Kidney tubule cell (primary cell): ENCODE data around the gene GPC1.

ENCODE experiments used
- DNase-seq: peaks from one replicate; pipeline ENCODE4 v3.0.0-alpha.2; 2018; ENCODE audit warnings: low spot score

GPC1 gene

DNA sequence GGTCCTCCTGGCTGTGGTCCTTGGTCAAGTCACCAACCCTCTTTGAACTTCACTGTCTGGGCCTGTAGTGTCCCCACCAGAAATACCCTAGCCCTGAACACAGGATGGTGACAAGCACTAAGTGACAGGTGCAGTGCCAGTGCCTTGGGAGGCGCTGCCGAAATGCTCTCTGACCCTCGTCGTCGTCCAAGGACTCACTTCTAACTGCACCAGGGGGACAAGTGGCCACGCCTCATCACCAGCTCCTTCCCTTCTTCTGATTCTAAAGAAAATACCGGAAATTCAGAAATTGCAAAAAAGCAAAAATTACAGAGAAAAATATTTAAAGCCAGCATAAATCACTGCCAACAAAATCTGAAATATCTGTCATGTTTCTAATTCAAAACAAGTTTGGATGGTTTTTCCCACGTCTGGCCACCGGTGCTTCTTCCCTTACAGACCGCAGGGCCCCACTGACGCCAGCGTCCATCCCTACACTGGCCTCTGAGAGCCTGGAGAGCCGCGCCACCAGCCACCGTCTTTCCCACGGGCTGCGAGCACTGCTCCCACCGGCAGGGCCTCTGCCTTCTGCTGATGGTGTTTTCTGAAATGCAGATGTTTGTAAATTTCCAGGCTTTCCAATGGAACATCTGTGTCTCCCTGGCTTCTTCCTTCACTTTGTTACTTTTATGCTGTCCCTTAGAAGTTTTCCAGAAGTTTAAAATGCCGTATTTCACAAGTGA is 37.4 kb upstream of the GPC1 start:
- DNase-seq = no peak

DNA sequence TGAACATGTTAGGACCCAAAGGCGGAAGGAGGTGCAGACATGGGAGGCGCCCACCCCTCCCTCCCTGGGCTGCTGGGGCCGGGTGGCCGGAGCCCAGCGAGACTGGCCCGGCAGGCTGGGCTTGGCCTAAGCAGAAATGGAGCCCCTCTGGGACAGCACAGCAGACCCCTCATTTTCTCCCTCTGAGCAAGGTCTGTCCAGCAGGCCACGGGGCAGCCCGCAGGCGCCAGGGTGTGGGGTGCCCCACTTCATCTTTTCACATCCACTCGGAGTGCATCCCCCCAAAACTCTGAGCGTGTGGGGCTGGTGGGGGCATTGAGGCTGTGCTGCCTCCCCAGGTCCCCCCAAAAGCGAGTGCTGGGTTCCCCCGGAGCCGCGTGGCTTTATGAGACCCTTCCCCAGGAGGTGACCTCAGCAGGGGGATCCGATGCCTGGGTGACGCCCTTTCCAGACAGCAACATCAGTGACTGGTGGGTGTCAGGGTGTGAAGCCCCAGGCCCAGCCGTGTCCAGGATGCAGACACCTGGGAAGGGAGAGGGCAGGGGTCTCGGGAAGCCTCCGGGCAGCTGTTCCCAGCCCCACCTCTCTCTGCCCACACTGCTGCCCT is 36.7 kb upstream of the GPC1 start:
- no peak for DNase-seq

DNA sequence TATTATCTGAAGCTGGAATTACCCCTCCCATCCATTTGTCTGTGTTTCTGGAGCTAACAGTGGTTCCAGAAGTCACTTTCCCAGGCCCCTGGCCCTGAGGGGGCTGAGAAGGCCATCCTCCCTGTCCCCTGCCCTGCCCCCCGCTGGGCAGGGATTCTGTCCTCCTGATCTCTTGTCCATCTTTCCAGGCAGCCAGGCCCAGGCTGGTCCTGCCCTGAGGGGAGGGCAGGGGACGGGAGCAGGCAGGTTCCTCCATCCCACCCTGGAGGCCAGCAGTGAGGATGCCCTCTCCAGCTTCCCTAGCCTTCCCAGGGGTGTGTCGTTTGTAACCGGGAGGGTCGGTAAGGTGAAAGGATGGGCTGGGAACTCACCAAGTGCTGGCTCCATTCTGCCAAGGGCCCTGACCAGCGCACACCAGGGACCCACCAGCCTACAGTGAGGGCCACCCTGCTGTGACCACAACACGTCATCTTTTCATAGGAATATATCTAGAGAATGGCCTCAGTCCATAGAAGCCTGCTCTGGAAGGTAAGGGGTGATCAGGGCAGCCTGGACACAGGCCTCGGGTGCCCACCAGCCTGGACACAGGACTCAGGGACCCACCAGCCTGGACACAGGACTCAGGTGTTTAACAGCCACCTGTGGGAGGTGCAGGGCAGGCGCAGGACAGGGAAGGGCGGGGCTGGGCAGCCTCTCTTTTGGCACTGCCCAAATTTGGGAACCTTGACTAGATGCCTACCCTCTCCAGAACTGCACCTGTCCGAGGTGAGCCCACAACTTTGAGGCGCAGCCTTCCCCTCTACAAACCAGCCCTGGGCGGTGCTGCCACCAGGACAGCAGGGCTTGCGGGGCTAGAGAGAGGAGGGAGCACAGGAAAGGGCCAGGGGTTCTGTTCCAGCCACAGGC is 35.8 kb upstream of the GPC1 start:
- DNase-seq = no peak

DNA sequence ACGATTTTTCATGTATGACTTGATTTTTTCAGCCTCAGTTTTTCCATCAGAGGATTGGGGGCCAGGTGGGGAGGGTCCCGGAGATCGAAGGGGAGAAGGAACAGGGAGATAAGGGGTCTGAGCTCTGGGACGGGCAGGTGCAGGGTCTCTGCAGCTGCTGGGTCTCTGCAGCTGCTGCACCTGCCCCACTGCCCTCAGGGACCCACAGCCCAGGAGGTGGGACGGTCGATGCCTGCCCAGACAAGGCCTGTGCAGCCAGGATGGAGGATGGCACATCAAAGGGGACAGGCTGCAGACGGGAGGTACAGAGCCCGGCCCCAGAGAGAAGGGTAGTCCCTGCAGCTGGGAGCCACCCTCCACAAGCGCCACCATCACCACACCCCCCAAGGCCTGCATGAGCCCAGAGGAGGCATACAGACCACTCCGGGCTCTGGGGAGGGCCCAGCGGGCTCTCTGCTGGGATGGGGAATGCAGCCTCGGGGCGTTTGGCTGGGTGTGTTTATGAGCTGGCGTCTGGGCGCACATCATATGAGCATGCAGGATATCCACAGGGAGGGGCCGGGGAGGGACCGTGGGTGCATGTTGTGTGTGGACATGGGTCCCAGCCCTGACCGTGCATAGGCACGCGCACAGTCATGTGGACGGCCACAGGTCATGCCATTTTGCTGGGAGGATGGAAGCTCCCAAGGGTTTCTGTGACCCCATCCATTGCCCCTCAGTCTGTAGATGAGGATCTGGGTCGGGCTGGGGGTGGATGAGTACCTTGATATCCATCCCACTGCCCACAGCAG is 34.9 kb upstream of the GPC1 start:
- no peak for DNase-seq

DNA sequence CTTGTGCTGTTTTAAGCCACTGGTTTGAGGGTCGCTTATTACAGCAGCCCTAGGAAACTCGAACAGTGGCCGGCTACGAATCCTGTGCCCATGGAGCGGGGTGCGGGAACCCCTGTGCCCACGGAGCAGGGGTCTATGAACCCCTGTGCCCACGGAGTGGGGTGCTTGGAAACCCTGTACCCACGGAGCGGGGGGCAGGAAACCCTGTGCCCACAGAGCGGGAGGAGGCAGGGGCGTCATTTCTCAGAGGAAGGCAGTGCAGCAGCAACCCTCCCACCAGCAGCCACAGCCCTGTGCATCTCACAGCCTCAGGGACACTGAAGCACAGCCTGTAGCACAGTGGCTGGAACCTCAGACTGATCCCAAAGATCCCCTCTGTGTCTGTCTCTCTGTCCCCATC is 34.2 kb upstream of the GPC1 start:
- no peak for DNase-seq

DNA sequence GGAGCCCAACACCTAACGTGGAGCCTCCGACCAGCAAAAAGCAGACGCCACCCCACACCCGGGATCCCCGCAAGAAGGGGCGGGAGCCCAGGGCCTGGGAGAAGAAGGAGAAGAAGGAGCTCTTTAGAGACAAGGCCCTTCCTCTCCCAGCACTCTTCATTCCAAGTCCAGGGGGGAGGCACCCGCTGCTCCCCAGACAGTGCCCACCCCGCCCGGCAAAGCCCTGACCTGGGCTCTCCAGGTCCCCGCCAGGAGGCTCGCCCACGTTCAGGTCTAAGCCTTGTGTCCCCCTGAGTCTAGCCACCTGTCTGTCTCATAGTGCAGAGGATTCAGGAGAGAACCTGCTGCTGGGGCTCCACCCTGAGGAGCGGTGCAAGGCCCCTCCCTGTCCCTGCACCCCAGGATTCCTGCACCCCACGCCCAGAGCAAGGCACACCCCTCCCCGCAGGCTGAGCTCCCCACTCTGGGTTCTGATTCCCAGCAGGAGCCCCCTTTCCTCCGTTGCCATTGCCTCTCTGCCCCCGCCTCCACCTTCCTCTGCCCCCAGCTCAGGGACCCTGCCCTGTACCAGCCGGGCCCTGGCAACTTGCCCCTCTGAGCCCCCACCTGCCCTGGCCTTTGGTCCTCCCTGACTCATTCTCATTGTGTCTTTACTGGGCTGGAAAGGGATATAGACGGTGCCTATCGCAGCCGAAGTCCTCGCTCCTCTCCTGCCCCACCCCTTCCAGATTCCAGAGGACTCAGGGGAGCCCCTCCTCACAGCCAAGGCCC is 33.5 kb upstream of the GPC1 start:
- DNase-seq = no peak

DNA sequence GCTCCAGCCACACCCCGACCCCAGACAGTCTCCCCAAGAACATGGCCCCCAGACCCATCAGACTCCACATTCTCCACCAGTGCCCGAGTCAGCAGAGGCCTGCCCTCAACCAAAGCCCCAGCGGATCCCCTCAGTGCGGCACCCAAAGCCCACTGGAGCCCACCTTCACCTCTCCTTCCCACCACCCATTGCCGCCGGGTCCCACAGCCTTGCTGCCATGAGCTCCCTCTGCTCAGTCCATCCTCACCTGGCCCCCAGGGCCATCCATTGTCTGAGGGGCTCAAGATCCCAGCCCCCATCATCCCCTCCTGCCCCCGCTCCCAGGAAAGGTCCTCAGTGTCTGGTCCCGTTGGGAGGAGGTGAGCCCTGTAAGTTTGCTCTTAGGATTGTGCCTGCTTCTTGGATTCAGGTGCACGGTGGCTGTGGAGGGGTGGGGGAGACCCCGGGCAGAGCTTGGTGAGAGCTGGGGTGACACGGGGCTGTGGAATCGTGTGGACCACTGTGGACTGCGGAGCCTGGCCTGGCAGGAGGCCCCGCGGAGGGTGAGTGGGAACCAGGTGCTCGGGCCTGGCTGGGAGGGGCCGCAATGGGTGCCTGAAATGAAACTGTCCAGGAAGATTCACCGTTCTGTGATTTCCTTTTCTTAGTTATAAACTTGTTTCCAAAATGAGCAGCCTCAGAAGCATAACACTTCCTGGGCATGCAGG is 32.7 kb upstream of the GPC1 start:
- no peak for DNase-seq

DNA sequence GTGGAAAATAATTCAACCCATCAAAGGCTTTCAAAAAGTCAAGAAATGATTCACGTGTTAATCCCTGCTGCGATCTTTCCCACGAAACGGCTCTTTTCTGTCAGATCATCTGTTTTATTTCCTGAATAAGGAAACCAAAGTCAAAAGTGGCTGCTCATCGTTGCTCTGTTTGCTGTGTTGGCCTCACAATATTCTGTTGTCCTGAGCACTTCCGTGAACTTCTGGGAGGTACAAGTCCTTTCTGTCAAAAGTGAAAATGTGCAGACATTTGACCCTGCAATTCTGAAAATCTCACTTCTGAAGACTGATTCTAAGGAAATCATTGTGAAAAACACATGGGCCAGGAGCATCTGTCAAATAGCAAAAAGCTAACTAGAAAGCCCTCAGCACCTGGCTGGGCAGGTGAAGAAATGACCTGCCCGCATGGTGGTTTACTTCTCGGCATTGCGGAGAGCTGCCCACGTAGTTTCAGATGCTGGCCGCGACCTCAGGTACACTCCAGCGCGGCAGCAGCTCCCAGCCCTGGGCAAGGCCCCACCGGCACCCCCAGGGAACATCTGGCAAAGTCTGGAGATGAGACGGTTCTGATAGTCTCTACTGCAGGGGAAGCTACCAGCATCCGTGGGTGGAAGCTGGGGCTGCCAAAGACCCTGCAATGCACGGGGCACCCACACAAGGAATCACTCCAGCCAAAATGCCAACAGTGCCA is 31.9 kb upstream of the GPC1 start:
- DNase-seq = no peak

DNA sequence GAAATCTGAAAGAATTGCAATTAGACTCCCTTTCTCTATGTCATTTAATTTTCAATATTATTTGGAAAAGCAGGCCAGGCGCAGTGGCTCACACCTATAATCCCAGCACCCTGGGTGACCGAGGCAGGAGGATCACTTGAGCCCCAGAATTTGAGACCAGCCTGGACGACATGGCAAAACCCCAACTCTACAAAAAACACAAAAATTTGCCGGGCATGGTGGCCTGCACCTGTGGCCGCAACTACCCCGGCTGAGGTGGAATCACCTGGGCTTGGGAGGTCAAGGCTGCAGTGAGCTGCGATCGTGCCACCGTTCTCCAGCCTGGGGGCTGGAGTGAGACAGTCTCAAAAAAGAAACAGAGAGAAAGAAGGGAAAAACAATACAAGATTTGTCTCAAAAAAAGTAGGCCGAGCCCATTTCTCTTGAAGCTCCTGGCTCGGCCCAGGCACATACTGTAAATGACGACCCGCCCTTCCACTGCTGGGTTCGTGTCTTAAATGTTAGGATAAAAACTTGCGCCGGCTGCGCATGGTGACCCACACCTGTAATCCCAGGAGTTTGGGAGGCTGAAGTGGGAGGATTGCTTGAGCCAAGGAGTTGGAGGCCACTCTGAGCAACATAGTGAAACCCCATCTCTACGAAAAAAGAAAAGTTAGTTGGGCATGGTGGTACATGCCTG is 31.1 kb upstream of the GPC1 start:
- DNase-seq = no peak

DNA sequence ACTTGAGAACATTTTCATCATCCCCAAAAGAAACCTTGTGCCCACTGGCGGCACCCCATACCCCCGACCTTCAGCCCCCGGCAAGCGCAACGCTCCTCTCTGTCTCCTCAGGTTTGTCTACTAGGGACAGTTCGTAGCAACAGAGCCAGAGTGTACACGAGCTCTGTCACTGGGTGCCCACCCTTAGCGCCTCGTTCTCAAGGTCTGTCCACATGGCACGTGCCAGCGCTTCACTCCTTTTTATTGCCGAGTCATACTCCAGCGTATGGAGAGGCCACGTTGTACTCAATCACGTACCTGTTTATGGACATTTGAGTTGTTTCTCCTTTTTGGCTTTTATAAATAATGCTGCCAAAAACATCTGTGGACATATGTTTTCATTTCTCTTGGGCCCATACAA is 30.3 kb upstream of the GPC1 start:
- DNase-seq = no peak

DNA sequence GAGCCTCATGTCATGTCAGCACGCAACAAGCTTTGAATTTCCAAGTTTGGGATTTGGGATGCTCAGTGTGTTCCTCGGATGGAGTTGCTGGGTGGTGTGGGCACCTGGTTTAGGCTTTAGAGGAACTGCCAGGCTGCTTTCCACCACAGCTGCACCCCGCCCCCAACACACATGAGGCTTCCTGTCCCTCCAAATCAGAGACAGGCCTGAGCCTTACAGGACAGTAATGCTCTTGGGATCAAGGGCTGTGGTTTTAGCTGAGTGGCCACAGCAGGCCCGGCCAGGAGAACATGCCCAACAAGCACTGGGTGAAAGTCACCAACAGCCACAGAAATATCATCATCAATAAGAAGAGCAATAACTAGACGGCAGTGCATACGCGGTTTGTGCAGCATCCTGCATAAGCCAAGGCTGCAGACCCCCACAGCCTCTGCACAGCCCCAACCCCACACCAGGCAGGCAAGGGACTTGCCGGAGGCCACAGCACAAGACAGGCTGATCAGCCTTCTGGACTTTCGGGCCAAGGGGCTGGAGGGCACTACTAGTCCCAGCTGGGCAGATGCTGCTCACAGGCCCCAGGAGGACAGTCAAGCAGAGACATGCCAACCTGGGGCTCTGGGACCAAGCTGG is 29.7 kb upstream of the GPC1 start:
- DNase-seq = no peak

DNA sequence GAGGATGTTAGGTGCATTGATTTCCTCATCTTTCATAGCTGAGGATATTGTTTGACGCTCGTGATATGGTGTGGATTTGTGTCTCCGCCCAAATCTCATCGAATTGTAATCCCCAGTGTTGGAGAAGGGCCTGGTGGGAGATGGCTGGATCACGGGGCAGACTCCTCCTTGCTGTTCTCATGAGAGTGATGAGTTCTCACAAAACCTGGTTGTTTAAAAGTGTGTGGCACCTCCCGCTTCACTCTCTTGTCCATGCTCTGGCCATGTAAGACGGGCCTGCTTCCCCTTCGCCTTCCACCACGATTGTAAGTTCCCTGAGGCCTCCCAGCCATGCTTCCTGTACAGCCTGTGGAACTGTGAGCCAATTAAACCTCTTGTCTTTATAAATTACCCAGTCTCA is 28.4 kb upstream of the GPC1 start:
- no peak for DNase-seq

DNA sequence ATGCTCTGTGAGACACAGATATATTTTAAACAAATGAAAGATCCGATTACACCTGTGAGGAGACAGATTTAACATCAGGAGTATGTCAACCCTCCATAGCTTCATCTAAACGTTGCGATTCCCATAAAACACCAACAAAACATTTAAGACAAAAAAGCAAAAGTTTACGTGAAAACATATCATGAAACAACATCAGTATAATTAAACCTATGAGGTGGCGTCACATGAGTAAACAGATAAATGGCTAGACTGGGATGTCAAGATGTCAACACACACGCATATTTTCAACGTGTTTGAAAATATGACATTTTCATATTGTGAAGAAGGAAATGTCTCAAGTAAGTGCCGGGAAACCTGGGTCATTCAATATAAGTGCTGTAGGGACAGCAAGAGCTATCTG is 25.5 kb upstream of the GPC1 start:
- no peak for DNase-seq

DNA sequence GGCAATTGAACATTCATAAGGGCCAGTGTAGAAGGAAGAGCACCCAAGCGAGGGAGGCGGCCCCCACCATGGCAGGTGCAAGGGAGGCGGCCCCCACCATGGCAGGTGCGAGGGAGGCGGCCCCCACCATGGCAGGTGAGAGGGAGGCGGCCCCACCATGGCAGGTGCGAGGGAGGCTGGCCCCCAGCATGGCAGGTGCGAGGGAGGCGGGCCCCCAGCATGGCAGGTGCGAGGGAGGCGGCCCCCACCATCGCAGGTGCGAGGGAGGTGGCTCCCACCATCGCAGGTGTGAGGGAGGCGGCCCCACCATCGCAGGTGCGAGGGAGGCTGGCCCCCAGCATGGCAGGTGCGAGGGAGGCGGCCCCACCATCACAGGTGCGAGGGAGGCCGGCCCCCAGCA is 24.7 kb upstream of the GPC1 start:
- no peak for DNase-seq

DNA sequence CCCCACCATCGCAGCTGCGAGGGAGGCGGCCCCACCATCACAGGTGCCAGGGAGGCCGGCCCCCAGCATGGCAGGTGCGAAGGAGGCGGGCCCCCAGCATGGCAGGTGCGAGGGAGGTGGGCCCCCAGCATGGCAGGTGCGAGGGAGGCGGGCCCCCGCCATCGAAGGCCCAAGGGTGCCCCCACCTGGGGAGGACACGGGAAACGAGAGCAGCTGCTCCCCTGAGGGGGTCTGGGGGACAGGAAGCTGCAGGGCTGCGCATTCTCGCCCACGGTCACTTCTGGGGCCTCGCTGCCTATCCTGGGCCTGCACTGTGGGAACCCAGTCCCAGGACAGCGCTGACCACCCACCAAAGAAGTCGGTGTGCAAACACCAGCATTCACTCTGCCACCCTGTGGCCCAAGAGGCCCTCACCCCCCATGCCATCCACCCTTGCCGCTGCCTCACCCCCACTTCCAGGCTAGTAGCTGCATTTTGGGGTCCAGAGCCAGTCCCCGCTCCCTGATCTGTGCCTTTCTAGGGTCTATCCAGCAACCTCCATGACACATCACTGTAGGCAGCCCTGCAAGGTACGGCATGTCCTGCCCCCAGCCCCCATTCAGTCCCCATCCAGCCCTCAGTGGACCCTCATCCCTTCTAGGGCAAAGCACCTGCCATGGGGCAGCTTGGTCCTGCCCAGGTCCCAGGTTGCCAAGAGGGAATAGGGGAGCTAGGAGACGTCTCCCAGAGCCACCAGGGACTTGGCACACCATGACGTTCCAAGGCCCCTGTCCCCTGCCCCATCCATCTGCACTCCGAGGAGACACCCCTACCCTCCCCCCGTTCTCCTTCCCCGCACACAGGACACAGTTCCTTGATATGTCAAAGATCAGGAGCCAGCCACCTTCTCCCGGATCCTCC is 24.0 kb upstream of the GPC1 start:
- no peak for DNase-seq

DNA sequence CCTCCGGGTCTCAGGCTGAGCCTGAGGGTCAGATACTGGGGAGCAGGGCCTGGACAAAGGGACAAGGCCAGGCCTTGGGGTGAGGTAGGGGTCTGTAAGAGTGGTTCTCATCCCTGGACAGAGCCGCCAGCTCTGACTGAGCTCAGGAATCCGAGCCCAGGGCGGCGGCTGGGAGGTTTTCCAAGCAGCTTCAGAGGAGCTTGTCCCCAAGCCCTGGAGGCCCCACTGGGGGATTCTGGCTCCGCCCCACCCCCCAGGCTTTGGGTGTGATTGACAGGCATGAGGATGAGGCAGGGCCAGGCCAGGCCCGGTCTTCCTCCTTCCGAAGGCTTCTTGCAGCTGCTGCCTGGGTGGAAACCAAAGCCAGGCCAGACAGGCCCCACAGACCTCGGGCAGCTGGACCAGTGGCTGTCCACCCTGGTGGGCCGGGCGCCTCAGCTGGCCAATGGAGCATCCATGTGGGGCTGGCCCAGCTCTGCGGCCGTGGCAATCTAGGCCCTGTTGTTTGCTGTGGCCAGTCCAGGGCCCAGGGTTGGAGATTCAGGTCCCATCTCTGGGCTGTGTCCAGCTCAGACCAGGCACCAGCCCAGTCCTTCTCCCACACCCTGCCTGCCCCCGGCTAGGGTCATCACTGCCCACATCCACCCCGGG is 23.1 kb upstream of the GPC1 start:
- DNase-seq = no peak

DNA sequence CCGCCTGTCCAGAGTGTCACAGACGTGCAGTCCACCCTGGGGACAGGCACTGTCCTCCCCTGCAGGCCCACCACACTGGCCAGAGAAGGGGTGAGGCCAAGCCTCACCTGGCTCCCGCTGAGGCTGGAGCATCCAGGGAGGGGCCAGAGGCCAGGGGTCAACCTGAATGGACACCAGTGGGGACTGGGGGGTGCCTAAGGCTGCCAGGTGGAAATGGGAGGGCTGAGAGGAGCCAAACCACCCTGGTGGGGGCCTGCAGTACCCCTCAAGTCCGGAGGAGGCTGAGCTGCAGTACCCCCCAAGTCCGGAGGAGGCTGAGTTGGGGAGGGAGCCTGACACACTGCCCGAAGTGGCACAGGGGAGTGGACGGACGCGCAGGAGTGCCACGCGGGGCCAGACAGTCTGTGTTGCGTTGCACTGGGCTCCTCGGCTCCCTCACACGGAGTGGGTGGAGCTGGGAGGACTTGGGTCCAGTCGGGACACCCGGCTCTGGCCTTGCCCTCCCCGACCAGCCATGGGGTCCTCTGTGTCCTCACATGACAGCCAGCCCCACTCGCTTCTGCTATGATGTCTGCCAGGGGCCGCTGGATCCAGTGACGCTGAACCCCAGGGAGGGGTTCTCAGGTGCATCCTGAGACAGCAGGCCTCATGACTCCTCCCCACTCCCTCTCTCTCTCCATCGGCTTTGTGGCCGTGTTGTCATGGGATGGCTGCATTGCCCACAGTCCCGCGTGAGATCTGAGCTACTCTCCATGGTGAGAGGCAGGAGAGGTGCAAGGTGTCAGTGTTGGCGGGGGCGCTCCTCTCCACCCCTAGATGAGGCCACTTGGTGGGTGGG is 22.3 kb upstream of the GPC1 start:
- no peak for DNase-seq
